Erythroblast (primary cell): ENCODE data around the gene ZBTB8A.

ENCODE experiments used
- DNase-seq, 2 experiments: peaks; one replicate each; lab custom pipeline; 2025; lab: John Stamatoyannopoulos, UW
- GATA1 ChIP-seq: IDR thresholded peaks from 2 replicates; pipeline ENCODE4 v1.6.1; 2011; ENCODE audit warnings: low read depth, mild to moderate bottlenecking, control low read depth, low read length, moderate library complexity
- POLR2A ChIP-seq: IDR thresholded peaks from 2 replicates; pipeline ENCODE4 v1.6.1; 2011; ENCODE audit warnings: mild to moderate bottlenecking, low read length

ZBTB8A gene

DNA sequence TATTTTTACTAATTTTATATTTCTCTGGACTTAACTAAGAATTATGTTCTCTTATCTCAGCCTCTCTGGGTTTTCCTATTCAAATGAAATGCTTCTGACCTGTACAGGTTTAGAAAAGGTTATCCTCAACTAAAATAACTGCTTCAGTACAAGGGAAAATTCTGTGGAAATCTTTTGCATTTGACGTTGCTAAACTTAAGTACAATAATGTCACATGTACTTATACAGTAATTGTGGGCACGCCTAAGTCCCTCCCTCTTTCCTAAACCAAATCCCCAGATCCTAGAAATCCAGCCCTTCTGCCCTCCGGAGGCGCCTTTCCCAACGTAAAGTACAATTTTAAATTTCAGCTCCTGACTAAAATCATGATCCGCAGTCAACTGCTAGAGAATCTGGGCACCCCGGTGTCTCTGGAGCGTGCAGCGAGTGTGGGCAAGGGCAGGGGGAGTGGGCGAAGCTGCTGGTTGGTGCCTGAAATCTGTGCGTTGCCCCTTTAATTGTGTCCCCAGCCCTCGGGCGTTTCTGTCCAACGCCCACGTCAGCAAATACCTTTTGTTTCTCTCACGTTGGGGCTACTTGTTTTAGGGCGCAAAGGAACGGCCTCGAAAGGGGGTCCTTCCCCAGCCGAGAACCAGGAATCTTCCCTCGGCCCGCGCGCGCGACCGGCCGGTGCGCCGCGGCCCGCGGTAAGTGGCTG is at the start of gene ZBTB8A:
Gene ZBTB8A (plus strand): TSS at position 541 of the 697 bp plus-strand sequence. CDS start 53,505 bp downstream, outside the sequence.
- TF ChIP-seq GATA1 (no peak), POLR2A (no peak)
- DNase-seq: peak in 1 of 2 experiments; percentile 21

DNA sequence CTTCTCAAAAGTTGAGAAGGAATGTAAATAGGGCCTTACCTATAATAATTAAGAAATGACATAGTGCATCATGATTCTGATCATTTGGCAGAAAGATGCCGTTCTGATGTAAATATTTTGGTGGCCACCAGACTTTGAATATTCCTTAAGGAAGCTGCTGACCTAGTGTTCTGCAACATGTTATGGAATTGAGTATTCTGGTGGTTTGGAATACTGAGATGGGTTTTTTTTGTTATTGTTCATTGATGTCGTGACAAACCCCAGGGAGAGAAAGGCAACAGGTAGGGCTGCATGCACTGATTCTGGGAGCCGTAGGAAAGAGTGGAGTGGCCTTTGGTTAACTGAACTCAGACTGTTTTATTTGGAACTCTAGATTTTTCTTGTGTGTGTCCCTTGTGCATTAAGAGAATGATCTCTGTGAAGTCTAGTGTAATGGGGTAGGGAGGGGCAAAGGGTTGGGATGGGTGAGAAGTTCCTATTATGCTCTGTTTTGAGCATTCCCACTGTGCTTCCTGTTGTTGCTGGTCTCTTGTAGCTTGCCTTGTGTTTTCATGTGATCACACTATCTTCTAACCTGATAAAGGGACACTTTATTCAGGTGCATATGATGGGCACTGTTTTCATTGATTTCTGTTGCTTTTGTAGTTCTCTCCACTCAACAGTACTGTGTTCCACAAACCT is 49.3 kb upstream of the ZBTB8A start:
- TF ChIP-seq GATA1: no peak
- no peak for TF ChIP-seq POLR2A

DNA sequence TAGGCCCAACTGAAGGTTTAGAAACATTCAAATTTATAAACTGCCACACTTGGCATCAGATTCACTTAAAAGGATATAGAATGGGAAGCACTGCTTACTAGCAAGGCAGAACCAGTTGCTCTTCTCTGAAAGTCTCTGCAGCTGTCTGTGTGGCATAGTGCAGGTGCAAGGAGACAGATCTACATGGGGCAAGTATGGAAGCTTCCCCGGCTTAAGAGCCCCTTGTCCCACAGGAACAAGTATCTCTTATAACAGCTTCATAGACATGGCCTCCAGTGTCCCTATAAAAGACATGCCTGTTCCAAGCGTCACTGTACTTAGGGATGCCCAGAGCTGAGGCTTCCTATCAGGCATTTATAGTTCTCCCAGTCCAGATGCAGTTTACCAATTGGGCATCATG is 47.8 kb upstream of the ZBTB8A start:
- no peak for DNase-seq
- TF ChIP-seq POLR2A (no peak), GATA1 (no peak)

More for the DNA sequence above, 49.3 kb upstream of the ZBTB8A start:
- DNase-seq: no peak

DNA sequence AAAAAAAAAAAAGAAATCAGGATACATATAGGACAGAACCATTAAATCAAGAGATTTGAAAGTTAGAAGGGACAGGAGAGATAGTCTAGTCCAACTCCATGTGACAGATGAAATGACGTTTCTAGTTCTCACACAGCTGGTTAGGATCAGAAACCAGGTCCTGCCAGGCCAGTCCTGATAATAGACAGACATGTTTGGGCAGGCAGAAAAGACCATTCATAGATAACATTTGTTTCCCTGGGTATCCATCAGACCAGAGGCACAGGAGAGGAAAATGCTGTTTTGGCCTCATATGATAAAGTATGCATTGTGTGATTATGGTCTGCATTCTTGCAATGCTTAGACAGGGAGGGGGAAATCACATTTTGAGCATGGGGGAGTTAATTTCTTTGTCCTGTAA is 45.0 kb upstream of the ZBTB8A start:
- TF ChIP-seq GATA1 (no peak), POLR2A (no peak)
- DNase-seq: peak; percentile 16 to 72

DNA sequence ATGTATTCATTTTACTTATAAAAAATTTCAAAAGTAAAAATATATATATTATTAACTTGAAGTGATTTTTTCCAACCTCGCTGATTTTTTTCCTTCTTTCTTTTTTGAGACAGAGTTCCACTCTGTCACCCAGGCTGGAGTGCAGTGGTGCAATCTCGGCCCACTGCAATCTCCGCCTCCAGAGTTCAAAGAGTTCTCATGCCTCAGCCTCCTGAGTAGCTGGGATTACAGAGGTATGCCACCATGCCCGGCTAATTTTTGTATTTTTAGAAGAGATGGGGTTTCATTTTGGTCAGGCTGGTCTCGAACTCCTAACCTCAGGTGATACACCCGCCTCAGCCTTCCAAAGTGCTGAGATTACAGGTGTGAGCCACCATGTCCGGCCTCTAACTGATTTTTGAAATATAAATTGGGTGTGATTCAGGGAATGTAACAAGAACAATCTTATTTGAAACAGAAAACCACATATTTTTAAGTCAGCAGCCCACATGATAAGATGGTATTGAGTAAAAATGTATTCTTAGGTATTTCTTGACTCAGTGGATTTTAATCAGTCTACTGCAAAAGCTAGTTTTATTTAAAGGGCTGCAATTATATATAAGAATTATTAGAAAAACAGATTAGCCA is 44.4 kb upstream of the ZBTB8A start:
- no peak for TF ChIP-seq GATA1
- TF ChIP-seq POLR2A: no peak
- DNase-seq: no peak

DNA sequence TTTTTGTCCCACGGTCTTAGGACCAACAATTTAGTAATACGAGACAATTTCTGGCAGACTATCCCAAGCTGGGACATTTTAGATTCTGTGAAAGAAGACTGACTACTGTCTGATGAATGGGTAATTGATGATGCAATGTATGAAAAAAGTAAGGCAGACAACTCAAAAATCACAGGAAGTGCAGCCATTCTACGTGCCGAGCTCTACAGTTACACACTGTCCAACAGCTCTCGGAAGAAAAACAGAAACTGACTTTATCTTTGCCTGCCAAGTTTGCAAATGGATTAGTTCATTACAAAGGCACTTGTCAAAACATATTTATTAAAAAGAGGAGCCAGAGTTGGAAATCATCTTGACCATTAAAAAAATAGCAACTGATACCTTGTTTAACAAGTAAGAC is 43.1 kb upstream of the ZBTB8A start:
- TF ChIP-seq GATA1 (no peak), POLR2A (no peak)
- no peak for DNase-seq

DNA sequence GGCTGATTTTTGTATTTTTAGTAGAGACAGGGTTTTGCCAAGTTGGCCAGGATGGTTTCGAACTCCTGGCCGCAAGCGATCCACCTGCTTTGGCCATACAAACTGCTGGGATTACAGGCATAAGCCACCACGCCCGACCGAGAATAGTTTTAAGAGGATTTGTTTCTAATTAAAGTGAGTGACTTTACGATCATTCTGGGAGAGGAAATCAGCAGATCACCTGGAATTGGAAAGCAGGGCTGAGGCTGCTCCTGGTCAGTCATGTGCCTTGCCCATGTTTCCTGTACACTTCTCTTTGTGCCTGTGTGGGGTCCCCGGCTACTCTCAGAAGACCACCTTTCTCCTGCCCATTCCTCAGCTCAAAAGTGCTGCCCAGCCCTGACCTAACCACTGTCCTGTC is 40.5 kb upstream of the ZBTB8A start:
- TF ChIP-seq POLR2A: no peak
- no peak for TF ChIP-seq GATA1
- no peak for DNase-seq

DNA sequence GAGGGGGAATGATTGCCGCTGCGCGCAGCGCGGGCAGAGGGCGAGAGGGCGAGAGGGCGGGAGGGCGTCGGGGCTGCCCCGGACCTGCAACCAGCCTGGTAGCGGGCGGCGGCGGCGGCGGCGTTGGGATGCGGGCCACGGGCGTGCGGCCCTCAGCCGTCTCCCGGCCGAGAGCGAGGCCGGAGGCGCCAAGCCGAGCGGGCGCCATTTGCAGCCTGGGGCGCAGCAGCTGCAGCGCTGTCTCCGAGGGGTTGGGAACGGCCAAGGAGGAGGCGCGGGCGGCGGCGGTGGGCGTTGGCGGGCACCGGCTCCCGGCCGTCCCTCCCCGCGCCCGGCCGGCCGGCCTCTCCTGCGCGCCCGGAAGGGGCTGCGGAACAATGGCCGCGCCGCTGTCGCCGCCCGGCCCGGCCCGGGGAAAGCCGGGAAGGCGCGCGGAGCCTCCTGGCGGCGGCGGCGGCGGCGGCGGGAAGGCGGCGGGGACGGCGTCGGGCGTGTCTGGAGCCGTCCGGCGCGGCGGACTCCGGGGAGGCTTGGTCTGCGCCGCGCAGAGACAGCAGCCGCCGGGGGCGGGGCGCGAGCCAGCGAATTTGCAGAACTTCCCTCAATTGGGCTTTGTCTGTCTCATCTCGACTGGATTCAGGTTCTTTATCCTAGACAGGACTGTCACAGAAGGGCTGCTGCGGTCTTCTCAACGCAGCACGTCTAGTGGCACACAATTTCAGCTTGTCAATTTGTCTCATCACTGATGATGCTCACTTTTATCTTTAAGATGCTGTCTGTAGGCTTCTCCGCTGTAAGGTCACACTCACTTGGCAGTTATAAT is 38.6 kb upstream of the ZBTB8A start:
- DNase-seq: peak; percentile 56 to 61
- TF ChIP-seq POLR2A: no peak
- no peak for TF ChIP-seq GATA1

DNA sequence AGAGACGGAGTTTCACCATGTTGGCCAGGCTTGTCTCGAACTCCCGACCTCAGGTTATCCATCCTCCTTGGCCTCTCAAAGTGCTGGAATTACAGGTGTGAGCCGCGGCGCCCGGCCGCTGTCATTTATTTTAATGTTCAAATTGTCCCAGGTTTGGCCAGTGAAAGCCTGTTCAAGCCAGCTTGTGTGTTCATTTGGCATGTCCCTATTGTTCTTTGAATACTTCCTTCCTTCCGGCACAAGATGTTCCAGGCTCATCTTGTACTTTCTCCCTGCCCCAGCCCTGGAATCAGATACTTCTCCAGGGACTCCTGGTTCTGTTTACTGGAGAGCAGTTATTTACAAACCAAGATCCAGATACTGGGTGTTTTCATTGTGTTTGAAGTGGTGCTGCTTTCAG is 37.4 kb upstream of the ZBTB8A start:
- no peak for DNase-seq
- no peak for TF ChIP-seq GATA1
- no peak for TF ChIP-seq POLR2A

DNA sequence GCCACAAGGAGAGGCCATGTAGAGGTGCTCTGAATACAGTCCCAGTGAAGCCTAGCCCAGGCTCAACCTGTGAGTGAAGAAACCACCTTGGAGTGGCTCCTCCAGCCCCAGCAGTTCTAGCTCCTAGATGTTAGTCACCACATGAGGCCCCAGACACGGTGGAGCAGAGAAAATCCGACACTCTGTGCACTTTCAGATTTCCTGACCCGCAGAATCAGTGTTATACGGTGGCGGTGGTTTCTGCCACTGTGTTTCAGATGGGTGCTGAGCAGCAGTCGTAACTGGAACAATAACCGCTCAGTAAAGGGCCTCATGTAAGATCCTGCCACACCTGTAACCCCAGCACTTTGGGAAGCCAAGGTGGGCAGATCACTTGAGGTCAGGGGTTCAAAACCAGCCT is 36.1 kb upstream of the ZBTB8A start:
- TF ChIP-seq POLR2A (no peak), GATA1 (no peak)
- DNase-seq: no peak

DNA sequence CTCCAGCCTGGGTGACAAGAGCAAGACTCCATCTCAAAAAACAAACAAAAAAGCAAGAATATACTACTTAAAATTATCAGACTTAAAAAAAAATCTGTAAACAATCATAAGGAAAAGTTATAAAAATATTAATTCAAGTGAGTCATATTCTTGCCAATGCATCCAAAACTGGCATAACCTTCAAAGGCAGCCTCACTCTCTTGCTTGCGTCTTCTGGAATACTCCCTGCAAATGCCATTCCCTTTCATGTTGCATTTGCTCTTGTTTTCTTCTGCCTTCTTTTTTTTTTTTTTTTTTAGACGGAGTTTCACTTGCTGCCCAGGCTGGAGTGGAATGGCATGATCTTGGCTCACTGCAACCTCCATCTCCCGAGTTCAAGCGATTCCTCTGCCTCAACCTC is 32.2 kb upstream of the ZBTB8A start:
- DNase-seq: no peak
- no peak for TF ChIP-seq GATA1
- TF ChIP-seq POLR2A: no peak

DNA sequence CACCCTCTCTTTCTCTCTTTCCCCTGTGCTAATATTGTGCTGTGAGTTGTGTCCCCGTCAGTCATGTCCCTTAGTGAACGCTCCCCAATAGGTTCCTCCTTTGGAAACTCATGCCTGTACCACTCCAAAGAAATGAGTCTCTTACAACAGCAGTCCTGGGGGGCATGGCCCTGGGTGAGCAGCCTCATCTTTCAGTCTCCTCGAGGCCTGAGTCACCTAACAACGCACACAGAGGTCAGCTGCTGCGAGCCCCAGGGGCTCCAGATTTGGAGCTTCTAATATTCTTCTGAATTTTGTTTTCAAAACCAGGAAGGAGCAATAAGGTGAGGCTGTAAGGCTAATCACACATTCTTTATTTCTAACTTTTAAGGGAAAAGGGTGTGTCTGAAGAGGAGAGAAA is 30.5 kb upstream of the ZBTB8A start:
- DNase-seq: no peak
- no peak for TF ChIP-seq POLR2A
- TF ChIP-seq GATA1: no peak

DNA sequence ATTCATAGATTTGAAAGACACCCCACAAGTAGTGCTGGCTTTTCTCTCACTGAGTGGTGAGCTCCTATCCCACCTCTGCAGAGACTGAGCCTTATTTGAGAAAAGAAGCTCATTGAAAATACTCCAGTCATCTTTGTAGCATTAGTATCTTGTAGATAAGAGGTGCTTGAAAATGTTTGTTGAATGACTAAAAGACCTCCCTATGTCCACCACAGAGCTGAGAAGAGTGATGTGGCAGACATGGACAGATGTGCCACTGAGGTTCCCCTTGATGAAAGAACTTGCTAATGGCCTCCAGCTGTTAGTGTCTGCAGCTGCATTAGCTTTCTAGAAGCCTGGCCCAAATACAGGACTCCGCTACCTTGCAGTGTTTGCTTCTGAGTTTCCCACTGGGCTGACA is 29.3 kb upstream of the ZBTB8A start:
- TF ChIP-seq GATA1 (no peak), POLR2A (no peak)
- no peak for DNase-seq

DNA sequence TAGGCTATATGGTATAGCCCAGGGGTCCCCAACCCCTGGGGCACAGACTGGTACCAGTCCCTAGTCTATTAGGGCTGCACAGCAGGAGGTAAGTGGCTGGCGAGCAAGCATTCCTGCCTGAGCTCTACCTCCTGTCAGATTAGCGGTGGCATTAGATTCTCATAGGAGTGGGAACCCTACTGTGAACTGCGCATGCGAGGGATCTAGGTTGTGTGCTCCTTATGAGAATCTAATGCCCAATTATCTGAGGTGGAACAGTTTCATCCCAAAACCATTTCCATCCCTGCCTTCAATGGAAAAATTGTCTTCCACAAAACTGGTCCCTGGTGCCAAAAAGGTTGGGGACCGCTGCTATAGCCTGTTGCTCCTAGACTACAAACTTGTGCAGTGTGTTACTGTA is 22.8 kb upstream of the ZBTB8A start:
- no peak for DNase-seq
- TF ChIP-seq POLR2A: no peak
- no peak for TF ChIP-seq GATA1
